AG10803 (cell line): ENCODE data around the gene SLC7A8.

Experiments used
- DNase-seq: peaks from one replicate; pipeline ENCODE4 v3.0.0; 2010; ENCODE audit warnings: low read depth
- H3K4me3 ChIP-seq: 2 replicates; pipeline ENCODE4 v1.5.1; 2011; ENCODE audit warnings: mild to moderate bottlenecking, low read length, control low read depth
- CTCF ChIP-seq: conservative IDR thresholded peaks from 2 replicates; pipeline ENCODE4 v1.5.1; 2011; ENCODE audit warnings: mild to moderate bottlenecking, low read length, control low read depth, inconsistent platforms

Gene SLC7A8

GRCh38 chr14:23101213-23101970, 82.1 kb downstream of the SLC7A8 start:
- TF ChIP-seq CTCF = no peak
- DNase-seq = no peak
- H3K4me3 ChIP-seq = no peak overlapping the region

- no peak overlapping the region for H3K4me3 ChIP-seq
- TF ChIP-seq CTCF = no peak
- DNase-seq = no peak
Measured at GRCh38 chr14:23099212-23099861, 84.1 kb downstream of the SLC7A8 start.

- DNase-seq = no peak
- no peak overlapping the region for H3K4me3 ChIP-seq
- TF ChIP-seq CTCF = no peak
Measured at GRCh38 chr14:23097786-23098185, 85.7 kb downstream of the SLC7A8 start.

DNA sequence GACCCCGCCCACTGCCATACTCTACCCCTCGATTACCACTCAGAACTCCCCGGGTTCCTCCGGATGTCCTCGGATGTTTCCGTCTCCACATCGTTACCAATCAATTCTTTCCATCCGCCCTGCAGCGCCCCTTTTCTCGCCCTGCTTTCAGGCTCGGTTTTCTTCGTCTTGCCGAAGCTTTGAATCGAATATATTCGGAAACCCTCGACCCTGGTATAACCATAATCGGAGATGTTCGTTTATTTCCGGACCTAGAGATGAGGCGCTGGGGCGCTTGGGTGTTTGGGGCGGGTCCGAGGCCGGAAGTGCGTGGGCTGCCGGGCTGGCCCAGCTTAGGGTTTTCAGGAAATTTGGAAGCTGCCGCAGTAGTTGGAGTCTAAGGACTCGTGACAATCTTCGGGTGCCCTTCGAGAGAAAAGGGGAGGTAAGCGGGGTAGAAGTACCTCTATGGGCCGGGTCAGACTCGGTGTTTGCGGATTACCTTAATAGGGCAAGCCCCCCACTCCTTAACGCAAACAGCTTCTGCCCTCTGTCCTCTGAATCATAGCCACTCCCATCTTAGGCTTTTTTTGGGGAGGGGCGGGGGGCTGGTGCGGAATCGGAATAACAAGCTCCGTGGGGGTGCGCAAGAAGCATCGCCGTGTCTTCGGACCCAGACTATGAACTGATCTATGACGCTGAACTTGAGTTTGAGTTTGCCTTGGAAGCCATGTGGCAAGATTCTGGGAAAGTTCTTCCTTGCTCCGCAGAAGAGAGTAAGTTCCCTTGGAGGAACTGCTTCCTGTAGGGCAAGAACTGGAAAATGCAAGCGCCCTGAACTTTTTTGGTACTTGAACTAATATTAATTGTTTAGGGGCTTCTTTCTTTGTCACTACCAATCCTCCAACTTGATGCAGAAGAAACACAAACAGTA, 88.0 kb downstream of the SLC7A8 start, which contains the start of gene C14orf119:
C14orf119 (plus strand) TSS at position 310 of the 913 bp plus-strand sequence. CDS start 2,154 bp downstream, outside the sequence.
- H3K4me3 ChIP-seq = peak within 1 kb of the TSS; percentile 97
- TF ChIP-seq CTCF = no peak
- peak; percentile 99 for DNase-seq

GRCh38 chr14:23094666-23095195, 88.7 kb downstream of the SLC7A8 start, which contains the start of gene ACIN1:
Gene ACIN1 (minus strand): TSS chr14:23095136. CDS start chr14:23095112, 24 bp downstream.
- peak within 1 kb of the TSS; percentile 97 for H3K4me3 ChIP-seq
- peak; percentile 86 for DNase-seq
- TF ChIP-seq CTCF = no peak

GRCh38 chr14:23093991-23094665, 89.3 kb downstream of the SLC7A8 start:
- peak; percentile 34 for TF ChIP-seq CTCF
- peak overlapping the region; percentile 97 for H3K4me3 ChIP-seq
- DNase-seq = no peak
